ENCODE results near the gene NSUN6. TPM values are rescaled to one million over a fixed set of nuclear protein-coding genes. Genes with fewer than 3 reads are reported as not detected.
"Not testable (repeated sequence)": the region's sequence is repeated elsewhere in the genome, so short reads cannot be mapped to it uniquely, and the experiment has no call there.

The NSUN6 gene
- polyA plus RNA-seq, 1 of the 3 experiments (the other 2 are of a cell fraction) = 5.3 TPM

GRCh38 chr10:18635995-18636394 is 15.4 kb downstream of the NSUN6 start (continued):
- no peak for TF ChIP-seq REST (IDR thresholded peaks at IDR 0.05; ENCODE audit: low read depth, low read length)

- H3K4me2 ChIP-seq; CTCF ChIA-PET; H3K79me2 ChIP-seq (ENCODE audit: insufficient read depth); H3K27me3 ChIP-seq (ENCODE audit: insufficient read depth); H3F3A ChIP-seq (replicated peaks; ENCODE audit: insufficient read depth); H3K9me3 ChIP-seq; H2AFZ ChIP-seq (ENCODE audit: low read depth); H3K4me3 ChIP-seq (ENCODE audit: low read depth in 2 of 2, low read length in 1 of 2); H3K4me1 ChIP-seq (ENCODE audit: control insufficient read depth in 1 of 2, insufficient read depth in 2 of 2, low read depth in 1 of 2, low read length in 1 of 2); H4K20me1 ChIP-seq (ENCODE audit: insufficient read depth); DNase-seq; H3K9me2 ChIP-seq; H3K9ac ChIP-seq; POLR2A ChIA-PET; H3K27ac ChIP-seq (ENCODE audit: low read depth in 2 of 2, low read length in 1 of 2); H3K36me3 ChIP-seq (replicated peaks in 1 of 2; ENCODE audit: control insufficient read depth in 1 of 2, insufficient read depth in 2 of 2, low read length in 1 of 2): not testable (repeated sequence)
- WGBS (ENCODE audit: low lambda C conversion rate) = 86% methylated on average over 2 of the region's 3 CpGs
These were observed 18.9 kb downstream of the NSUN6 start for GRCh38 chr10:18632500-18632899.

GRCh38 chr10:18627452-18628018 is 23.9 kb downstream of the NSUN6 start:
- Histone ChIP-seq H3K4me1 (ENCODE audit: control insufficient read depth in 1 of 2, insufficient read depth in 2 of 2, low read depth in 1 of 2, low read length in 1 of 2) (peaks cover 2 to 14% of the 10 kb centered on the region in 2 experiments; a peak in 3 of 4 replicates), H3K4me3 (ENCODE audit: low read depth in 2 of 2, low read length in 1 of 2) (peak overlapping the region; percentile 51 to 68), H2AFZ (ENCODE audit: low read depth) (peak overlapping the region; percentile 89; the same call in 1 of the 2 replicates), H3K9ac (peak overlapping the region; percentile 80), H3K27ac (ENCODE audit: low read depth in 2 of 2, low read length in 1 of 2) (peak overlapping the region; percentile 52 to 82), H3K4me2 (peak overlapping the region; percentile 78)
- DNase-seq; H3K9me2 ChIP-seq; H4K20me1 ChIP-seq (ENCODE audit: insufficient read depth); CTCF ChIA-PET; H3K9me3 ChIP-seq; H3K36me3 ChIP-seq (replicated peaks in 1 of 2; ENCODE audit: control insufficient read depth in 1 of 2, insufficient read depth in 2 of 2, low read length in 1 of 2); H3K79me2 ChIP-seq (ENCODE audit: insufficient read depth); H3K27me3 ChIP-seq (ENCODE audit: insufficient read depth); H3F3A ChIP-seq (replicated peaks; ENCODE audit: insufficient read depth): not testable (repeated sequence)
- TF ChIP-seq CHD2 (IDR thresholded peaks at IDR 0.05; ENCODE audit: low read length, partially characterized antibody) (peak; percentile 61), TAF1 (IDR thresholded peaks at IDR 0.05; ENCODE audit: borderline replicate concordance, low read depth, low read length) (peak; percentile 51; the same call in 1 of the 2 replicates), MAX (IDR thresholded peaks at IDR 0.05; ENCODE audit: low read depth) (peak; percentile 27; the same call in 1 of the 2 replicates), YY1 (IDR thresholded peaks at IDR 0.05; ENCODE audit: low read depth) (0 out of 2 replicates have a peak, but pooled peaks have one; percentile 47)
- POLR2A ChIA-PET = interaction anchor here (1.0 kb wide), 1 partner anchor 1742 kb away, joined by 3 read pairs; no protein-coding TSS in a partner anchor
- WGBS (ENCODE audit: low lambda C conversion rate) = 3% methylated on average over 15 of the region's 25 CpGs

Data from SK-N-SH (cell line).